Prostate gland (tissue), 2 donors: ENCODE measurements around the gene ATG7. TPM values are rescaled to one million over a fixed set of nuclear protein-coding genes. Genes with fewer than 3 reads are reported as not detected.

Experiments used
- DNase-seq: peaks from one replicate; pipeline ENCODE4 v3.0.0-alpha.2; 2019; ENCODE audit warnings: low spot score
- H3K27ac ChIP-seq, 2 donors: fragments of 200-600 bp; sonication (generic); 2 replicates each; pipeline ENCODE4 v1.5.1; 2017 to 2019
- H3K27me3 ChIP-seq: fragments of 200-600 bp; sonication (generic); replicated peaks from 2 replicates; pipeline ENCODE4 v1.5.1; 2019; ENCODE audit not compliant: insufficient read depth
- H3K36me3 ChIP-seq, 2 donors: fragments of 200-600 bp; sonication (generic); 1 replicate in 1 of 2; 2 replicates in 1 of 2; pipeline versions ENCODE4 v1.5.1 to v1.8.1; 2017 to 2019
- H3K4me1 ChIP-seq: fragments of 200-600 bp; sonication (generic); replicated peaks from 2 replicates; pipeline ENCODE4 v1.5.1; 2019
- H3K4me3 ChIP-seq, 2 donors: fragments of 200-600 bp; sonication (generic); 2 replicates each; pipeline ENCODE4 v1.5.1; 2017 to 2019
- H3K9me3 ChIP-seq: fragments of 200-600 bp; sonication (generic); 2 replicates; pipeline ENCODE4 v1.5.1; 2017
- CTCF ChIP-seq, 4 experiments: fragments of 200-600 bp in 2 of 4; fragments of 450-650 bp in 2 of 4; sonication (generic) in 2 of 4; IDR thresholded peaks; 1 replicate in 3 of 4; 2 replicates in 1 of 4; pipeline ENCODE4 v1.5.1; 2016 to 2019; ENCODE audit warnings: antibody characterized with exemption in 4 of 4, mild to moderate bottlenecking in 2 of 4, moderate library complexity in 2 of 4
- POLR2A ChIP-seq: fragments of 450-650 bp; IDR thresholded peaks from one replicate; pipeline ENCODE4 v1.6.1; 2016; ENCODE audit warnings: antibody characterized with exemption, mild to moderate bottlenecking
- POLR2AphosphoS5 ChIP-seq: sonication (generic); formaldehyde crosslinking; IDR thresholded peaks from one replicate; pipeline ENCODE4 v1.6.1; 2017; ENCODE audit warnings: antibody characterized with exemption
- WGBS: methylation state at CpG from one replicate; pipeline ENCODE4 v1.1.5; 2018; 5-methylcytosine and 5-hydroxymethylcytosine counted together
- intact Hi-C: fragments of 100-400 bp; cut with DNase I; formaldehyde crosslinking; loops from one replicate; pipeline ENCODE4 v1.14.2; 2022
- total RNA-seq, 2 donors: library from RNA; depleted of rRNA; stranded (reverse); fragments of >200 nt; gene quantifications; one replicate each; pipeline ENCODE4 v1.1.0, GENCODE V29; 2016

ATG7 gene
- total RNA-seq, 2 donors from 2014 or later: 25.2 to 66.5 TPM

- DNase-seq: no peak
- no peak overlapping the region for H3K4me3 ChIP-seq
- H3K36me3 ChIP-seq: no peaks in the 10 kb centered on the region
- no peaks in the 10 kb centered on the region for H3K4me1 ChIP-seq
- TF ChIP-seq POLR2A (no peak), POLR2AphosphoS5 (no peak), CTCF (IDR thresholded peaks at IDR 0.05) (no peak)
- H3K27me3 ChIP-seq: no peaks in the 10 kb centered on the region
- 88% methylated on average over 10 of the region's 10 CpGs for WGBS
- intact Hi-C loops: loop anchor here (10.0 kb wide), 3 partner anchors 75 to 325 kb away; no protein-coding TSS in a partner anchor
- H3K9me3 ChIP-seq: no peaks in the 10 kb centered on the region
- H3K27ac ChIP-seq: no peak overlapping the region
Observed at GRCh38 chr3:11389386-11390268, 117.4 kb downstream of the ATG7 start.

DNA sequence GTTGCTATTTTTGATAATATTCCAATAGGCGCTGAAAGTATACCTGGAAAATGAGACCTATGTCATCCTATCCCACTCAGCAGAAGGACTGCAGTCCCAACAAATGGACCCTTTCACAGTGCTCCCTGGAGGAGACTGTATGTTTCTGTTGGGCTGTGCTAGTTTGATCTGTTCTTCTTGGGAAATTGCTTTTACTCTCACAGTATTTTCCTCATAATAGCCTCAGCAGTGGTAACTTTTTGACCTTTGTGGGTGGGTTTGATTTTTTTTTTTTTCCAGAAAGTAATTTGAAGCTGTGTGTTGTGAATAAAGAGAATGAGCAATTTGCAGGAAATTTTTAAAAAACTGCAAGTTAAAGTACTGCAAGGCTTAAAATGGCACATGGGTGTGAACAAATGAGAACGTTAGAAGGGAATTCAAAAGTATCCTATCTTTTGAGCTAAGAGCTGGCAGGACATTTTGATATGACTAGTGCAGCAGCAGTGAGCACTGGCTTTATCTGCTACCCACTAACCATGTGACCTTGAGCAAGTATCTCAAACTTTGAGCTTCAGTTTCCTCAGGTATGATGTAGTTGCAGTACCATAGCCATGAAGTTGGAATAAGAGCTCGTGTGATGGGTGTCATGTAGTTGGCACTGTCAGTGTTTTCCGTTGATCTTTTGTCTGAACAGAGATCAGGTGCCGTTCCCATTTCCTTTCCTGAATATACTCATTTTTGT, 118.4 kb downstream of the ATG7 start:
- DNase-seq: no peak
- no peaks in the 10 kb centered on the region for H3K27me3 ChIP-seq
- intact Hi-C loops: no loop called here
- WGBS: 54% methylated on average over 5 of the region's 5 CpGs
- no peak overlapping the region for H3K4me3 ChIP-seq
- no peaks in the 10 kb centered on the region for H3K9me3 ChIP-seq
- H3K36me3 ChIP-seq: no peaks in the 10 kb centered on the region
- H3K4me1 ChIP-seq: no peaks in the 10 kb centered on the region
- TF ChIP-seq POLR2AphosphoS5 (no peak), POLR2A (no peak), CTCF (IDR thresholded peaks at IDR 0.05) (no peak)
- no peak overlapping the region for H3K27ac ChIP-seq

DNA sequence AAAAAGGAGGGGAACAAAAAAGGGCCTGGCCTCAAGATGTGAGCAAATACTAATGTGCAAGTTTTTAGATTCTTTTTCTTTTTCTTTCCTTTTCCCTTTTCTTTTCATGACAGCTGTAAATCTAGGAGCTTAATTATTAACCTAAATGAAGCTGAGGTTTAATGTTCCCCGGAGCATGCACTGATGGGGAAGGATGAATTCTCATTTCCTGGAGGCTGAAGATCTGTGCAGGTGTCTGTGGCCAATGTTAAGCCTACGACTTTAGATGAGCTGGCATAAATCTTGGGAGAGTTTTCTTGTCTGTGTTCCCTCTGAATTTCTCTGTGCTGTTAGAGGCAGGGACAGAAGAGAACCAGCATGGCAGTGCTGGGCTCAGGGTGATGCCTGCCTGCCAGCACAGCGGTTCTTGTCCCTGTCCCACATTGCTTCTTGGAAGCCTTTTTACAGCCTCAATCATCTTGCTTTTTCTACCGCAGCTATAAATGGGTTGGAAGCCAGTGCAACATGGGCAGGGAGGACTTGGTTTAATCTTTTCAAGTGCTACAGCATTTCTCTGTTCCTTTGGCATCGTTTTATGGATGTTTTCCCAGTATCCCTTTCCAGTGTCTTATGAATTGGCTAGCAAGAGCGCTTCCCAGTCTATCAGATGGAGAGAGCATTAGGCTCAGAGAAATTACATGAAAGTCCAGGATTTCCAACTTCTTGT, 119.1 kb downstream of the ATG7 start:
- TF ChIP-seq POLR2AphosphoS5 (no peak), CTCF (IDR thresholded peaks at IDR 0.05) (no peak), POLR2A (no peak)
- DNase-seq: no peak
- Histone ChIP-seq H3K4me3 (no peak overlapping the region), H3K27me3 (no peaks in the 10 kb centered on the region), H3K27ac (no peak overlapping the region), H3K4me1 (no peaks in the 10 kb centered on the region), H3K9me3 (no peaks in the 10 kb centered on the region), H3K36me3 (no peaks in the 10 kb centered on the region)
- WGBS: 39% methylated on average over 6 of the region's 6 CpGs
- intact Hi-C loops: no loop called here

- no peak for DNase-seq
- WGBS: 22% methylated on average over 3 of the region's 3 CpGs
- no peaks in the 10 kb centered on the region for H3K9me3 ChIP-seq
- TF ChIP-seq POLR2AphosphoS5 (no peak), CTCF (IDR thresholded peaks at IDR 0.05) (no peak), POLR2A (no peak)
- no peaks in the 10 kb centered on the region for H3K27me3 ChIP-seq
- H3K27ac ChIP-seq: no peak overlapping the region
- intact Hi-C loops: no loop called here
- no peak overlapping the region for H3K4me3 ChIP-seq
- H3K4me1 ChIP-seq: no peaks in the 10 kb centered on the region
- no peaks in the 10 kb centered on the region for H3K36me3 ChIP-seq
Observed at GRCh38 chr3:11392014-11392859, 120.0 kb downstream of the ATG7 start.
